HepG2 (cell line): ENCODE results near the gene AADACL4. TPM values are rescaled to one million over a fixed set of nuclear protein-coding genes. Genes with fewer than 3 reads are reported as not detected.

Source experiments
- AGO2 ChIP-seq: fragments of 200-400 bp; formaldehyde crosslinking; optimal IDR thresholded peaks from 2 replicates; pipeline ENCODE3; 2017; ENCODE audit warnings: mild to moderate bottlenecking, low read depth, low read length, moderate library complexity
- CREBL2 ChIP-seq: sonication (generic); formaldehyde crosslinking; IDR thresholded peaks from 2 replicates; pipeline ENCODE4 v1.8.1; 2023; ENCODE audit warnings: missing genetic modification reagents, mild to moderate bottlenecking, borderline replicate concordance
- FOXK1 ChIP-seq: sonication (generic); formaldehyde crosslinking; IDR thresholded peaks from 2 replicates; pipeline ENCODE4 v1.4.0; 2020; ENCODE audit warnings: low read depth, missing genetic modification reagents, borderline replicate concordance
- MATR3 ChIP-seq: sonication (generic); formaldehyde crosslinking; IDR thresholded peaks from 2 replicates; pipeline ENCODE4 v1.4.0; 2020; ENCODE audit warnings: missing genetic modification reagents
- MZF1 ChIP-seq: sonication (generic); formaldehyde crosslinking; IDR thresholded peaks from 2 replicates; pipeline ENCODE4 v1.8.1; 2023; ENCODE audit warnings: mild to moderate bottlenecking, missing genetic modification reagents, borderline replicate concordance
- NFKBIZ ChIP-seq: IDR thresholded peaks from 2 replicates; pipeline ENCODE4 v1.6.1; 2018; ENCODE audit warnings: missing genetic modification reagents, missing compliant biosample characterization
- PATZ1 ChIP-seq: sonication (generic); formaldehyde crosslinking; IDR thresholded peaks from 2 replicates; pipeline ENCODE4 v1.4.0; 2020; ENCODE audit warnings: missing genetic modification reagents
- SETDB1 ChIP-seq: sonication (generic); formaldehyde crosslinking; IDR thresholded peaks from 2 replicates; pipeline ENCODE4 v1.5.1; 2020; ENCODE audit warnings: missing genetic modification reagents, mild to moderate bottlenecking, borderline replicate concordance
- SMARCC2 ChIP-seq: fragments of 450-650 bp; IDR thresholded peaks from 2 replicates; pipeline ENCODE4 v1.6.1; 2017; ENCODE audit warnings: antibody characterized with exemption, mild to moderate bottlenecking
- STAG1 ChIP-seq: sonication (generic); formaldehyde crosslinking; IDR thresholded peaks from 2 replicates; pipeline ENCODE4 v1.4.0; 2020; ENCODE audit warnings: missing genetic modification reagents
- TOPORS ChIP-seq: sonication (generic); formaldehyde crosslinking; IDR thresholded peaks from 2 replicates; pipeline ENCODE4 v1.8.0; 2023; ENCODE audit warnings: mild to moderate bottlenecking, missing genetic modification reagents
- TSC22D2 ChIP-seq: sonication (generic); formaldehyde crosslinking; IDR thresholded peaks from 2 replicates; pipeline ENCODE4 v1.5.1; 2020; ENCODE audit warnings: missing genetic modification reagents, mild to moderate bottlenecking, borderline replicate concordance
- ZFP36 ChIP-seq: fragments of 150-350 bp; IDR thresholded peaks from 2 replicates; pipeline ENCODE4 v1.6.1; 2018; ENCODE audit warnings: borderline replicate concordance, low read length, low read depth; ENCODE audit not compliant: partially characterized antibody
- ZMYM2 ChIP-seq: sonication (generic); formaldehyde crosslinking; IDR thresholded peaks from 2 replicates; pipeline ENCODE4 v1.8.0; 2022; ENCODE audit warnings: mild to moderate bottlenecking, missing genetic modification reagents
- ZNF263 ChIP-seq: sonication (generic); formaldehyde crosslinking; IDR thresholded peaks from 2 replicates; pipeline ENCODE4 v1.4.0; 2020; ENCODE audit warnings: missing genetic modification reagents
- ZNF646 ChIP-seq: sonication (generic); formaldehyde crosslinking; IDR thresholded peaks from 2 replicates; pipeline ENCODE4 v1.9.0; 2021; ENCODE audit warnings: mild to moderate bottlenecking, missing genetic modification reagents
- ZNF747 ChIP-seq: sonication (generic); formaldehyde crosslinking; IDR thresholded peaks from 2 replicates; pipeline ENCODE4 v1.8.1; 2023; ENCODE audit warnings: missing genetic modification reagents, mild to moderate bottlenecking, borderline replicate concordance
- ZNF816 ChIP-seq: sonication (generic); formaldehyde crosslinking; IDR thresholded peaks from 2 replicates; pipeline ENCODE4 v1.8.0; 2022; ENCODE audit warnings: missing genetic modification reagents, mild to moderate bottlenecking, borderline replicate concordance
- ZSCAN20 ChIP-seq: sonication (generic); formaldehyde crosslinking; IDR thresholded peaks from 2 replicates; pipeline ENCODE4 v1.4.0; 2020; ENCODE audit warnings: missing genetic modification reagents, mild to moderate bottlenecking, borderline replicate concordance
- polyA plus RNA-seq, 8 experiments: library from polyadenylated mRNA; depleted of rRNA in 3 of 8; stranded (reverse) in 7 of 8; unstranded in 1 of 8; fragments of >200 nt; fragmentation: Illumina TruSeq in 4 of 8; extraction: Trizol in 4 of 8; gene quantifications; 2 replicates each; pipeline versions ENCODE4 v1.2.1 to v1.2.3, GENCODE V29; 2011 to 2016; ENCODE audit warnings: low read depth in 4 of 8, missing spikeins in 1 of 8, mixed read lengths in 1 of 8; ENCODE audit not compliant: insufficient read depth in 1 of 8
- total RNA-seq, 5 experiments: library from RNA; depleted of rRNA; stranded (reverse); fragments of >200 nt; fragmentation: Illumina TruSeq; extraction: Trizol; gene quantifications; 2 replicates each; pipeline ENCODE4 v1.2.3, GENCODE V29; 2016; ENCODE audit warnings: low read depth in 1 of 5

AADACL4 gene
- total and polyA plus RNA-seq, 2 of the 13 experiments (the other 11 are each of a cell fraction or from before 2014, with no cell fraction given) = not detected

- TF ChIP-seq SETDB1 (CRISPR knock-in tag) (no peak), SMARCC2 (no peak), ZNF816 (CRISPR knock-in tag) (peak; percentile 93; the same call in 1 of the 2 replicates), ZMYM2 (no peak; the same call in 1 of the 2 replicates), ZFP36 (no peak), NFKBIZ (peak; percentile 66; the same call in 1 of the 2 replicates), TSC22D2 (CRISPR knock-in tag) (no peak; the same call in 1 of the 2 replicates), ZSCAN20 (peak; percentile 53), MATR3 (CRISPR knock-in tag) (no peak), STAG1 (CRISPR knock-in tag) (no peak; the same call in none of the 2 replicates), ZNF747 (CRISPR knock-in tag) (no peak), AGO2 (no peak), ZNF263 (no peak; the same call in 1 of the 2 replicates), TOPORS (no peak), CREBL2 (CRISPR knock-in tag) (no peak), MZF1 (CRISPR knock-in tag) (0 out of 2 replicates have a peak, but pooled peaks have one; percentile 56), FOXK1 (CRISPR knock-in tag) (peak; percentile 83; the same call in 1 of the 2 replicates), ZNF646 (no peak), PATZ1 (CRISPR knock-in tag) (peak; percentile 75)
Measured at GRCh38 chr1:12615865-12616708, 27.8 kb upstream of the AADACL4 start (continued).
